HG03280 (cell line): ENCODE results near the gene NISCH.

Source experiments
- ATAC-seq: cut with Tn5 transposase; IDR thresholded peaks from one replicate; pipeline ENCODE4 v1.9.1; 2021; ENCODE audit warnings: mild to moderate bottlenecking, moderate library complexity; ENCODE audit not compliant: unreplicated experiment

The NISCH gene

DNA sequence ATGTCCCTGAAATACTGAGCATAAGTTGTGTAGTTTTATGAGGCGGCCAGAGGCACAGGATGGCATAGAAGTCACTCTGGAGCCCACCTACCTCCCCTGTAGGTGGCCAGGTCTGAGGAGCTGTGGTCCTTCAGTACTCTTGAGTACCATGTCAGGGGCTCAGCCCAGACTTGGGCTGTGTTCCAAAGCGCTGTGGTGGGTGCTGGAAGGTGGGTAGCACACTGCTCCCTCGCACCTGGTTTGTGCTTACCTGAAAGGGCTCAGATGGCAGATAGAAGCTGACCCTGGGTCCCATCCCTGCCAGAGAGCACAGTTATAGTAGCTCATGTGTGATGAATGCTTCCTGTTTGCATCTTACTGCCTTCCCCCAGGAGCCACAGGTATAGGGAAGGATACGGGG is 15.5 kb downstream of the NISCH start:
- ATAC-seq = no peak

DNA sequence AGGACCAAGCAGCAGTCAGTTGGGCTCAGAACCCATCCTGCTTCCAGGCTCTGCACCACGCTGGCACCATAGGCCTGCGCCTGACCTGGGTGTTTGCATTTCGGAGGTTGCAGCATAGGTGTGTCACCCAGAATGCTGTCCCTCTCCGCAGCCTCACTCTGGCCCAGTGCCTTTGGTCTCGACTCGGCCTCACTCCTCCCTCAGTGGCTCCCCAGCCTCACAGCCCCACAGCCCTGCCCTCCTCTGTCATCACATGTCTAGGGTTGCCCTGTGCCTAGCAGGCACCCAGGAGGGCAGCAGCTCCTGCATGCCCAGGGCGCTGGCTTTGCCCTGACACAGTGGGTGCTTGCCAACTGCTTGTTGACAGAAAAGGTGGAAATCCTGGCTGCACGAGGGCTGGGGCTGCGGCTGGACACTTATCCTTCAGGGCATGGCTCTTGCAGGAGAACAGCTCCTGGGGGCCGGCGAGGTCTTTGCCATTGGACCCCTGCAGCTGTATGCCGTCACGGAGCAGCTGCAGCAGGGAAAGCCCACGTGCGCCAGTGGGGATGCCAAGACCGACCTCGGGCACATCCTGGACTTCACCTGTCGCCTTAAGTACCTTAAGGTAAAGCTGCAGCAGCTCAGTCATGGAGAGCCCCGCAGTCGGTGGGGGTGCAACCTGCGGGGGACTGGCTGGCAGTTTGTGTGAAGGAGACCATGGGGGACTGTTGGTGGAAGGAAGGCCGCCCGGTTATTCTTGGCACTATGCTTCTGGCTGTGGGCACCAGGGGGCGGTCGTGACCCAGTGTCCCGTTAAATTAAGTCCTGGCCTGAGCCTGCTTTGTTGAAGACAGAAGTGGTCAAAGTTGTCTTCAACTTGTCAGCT is 16.2 kb downstream of the NISCH start:
- no peak for ATAC-seq

DNA sequence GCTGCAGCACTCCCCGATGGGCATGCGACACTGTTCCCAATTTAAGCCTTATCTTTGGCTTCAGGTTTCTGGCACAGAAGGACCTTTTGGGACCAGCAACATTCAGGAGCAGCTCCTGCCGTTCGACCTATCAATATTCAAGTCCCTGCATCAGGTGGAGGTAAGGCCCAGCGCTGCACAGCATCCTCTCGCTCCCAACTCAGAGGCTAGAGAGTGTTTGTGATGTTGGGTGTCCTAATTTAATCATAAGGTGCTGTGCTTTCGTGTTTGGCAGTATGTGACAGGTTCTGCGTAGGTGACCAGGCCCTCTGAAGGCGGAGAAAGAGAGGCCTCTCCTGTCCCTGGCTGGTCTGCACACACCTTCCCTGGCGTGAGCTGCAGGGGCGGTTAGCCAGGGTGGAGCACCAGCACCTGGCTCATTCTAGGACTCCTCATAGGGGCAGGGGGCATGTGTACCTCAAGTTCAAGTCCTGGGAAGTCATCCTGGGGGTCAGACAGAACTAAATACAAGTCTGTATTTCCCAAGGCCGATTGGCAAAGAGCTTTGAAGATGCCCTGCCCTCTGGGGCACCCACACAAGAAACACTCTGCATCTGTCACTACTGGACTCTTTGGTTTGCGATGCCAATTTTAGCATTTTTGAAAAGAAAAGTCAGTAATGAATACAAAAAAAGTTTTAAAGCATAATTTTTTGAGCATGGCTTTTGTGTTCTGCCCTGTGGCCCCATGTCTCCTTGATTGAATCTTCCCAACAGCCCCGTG is 17.0 kb downstream of the NISCH start:
- no peak for ATAC-seq

DNA sequence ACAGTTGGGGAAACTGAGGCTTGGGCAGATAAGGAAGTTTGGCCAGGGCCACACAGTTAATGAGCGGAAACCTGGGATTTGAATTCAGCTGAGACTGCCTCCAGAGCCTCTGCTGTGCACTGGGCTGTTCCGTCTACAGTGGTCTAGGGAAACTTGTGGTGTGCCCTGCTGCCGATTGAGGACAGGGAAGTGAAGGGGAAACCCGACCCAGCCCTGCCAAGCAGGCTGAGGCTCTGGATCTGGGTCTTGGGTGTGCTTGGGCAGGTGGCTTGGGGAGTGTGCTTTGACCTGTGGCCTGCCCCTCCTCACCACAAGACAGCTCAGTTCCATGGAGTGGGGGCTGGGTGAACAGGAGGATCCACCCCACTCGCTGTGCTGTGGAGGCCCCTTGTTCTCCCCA is 17.6 kb downstream of the NISCH start:
- ATAC-seq = no peak

DNA sequence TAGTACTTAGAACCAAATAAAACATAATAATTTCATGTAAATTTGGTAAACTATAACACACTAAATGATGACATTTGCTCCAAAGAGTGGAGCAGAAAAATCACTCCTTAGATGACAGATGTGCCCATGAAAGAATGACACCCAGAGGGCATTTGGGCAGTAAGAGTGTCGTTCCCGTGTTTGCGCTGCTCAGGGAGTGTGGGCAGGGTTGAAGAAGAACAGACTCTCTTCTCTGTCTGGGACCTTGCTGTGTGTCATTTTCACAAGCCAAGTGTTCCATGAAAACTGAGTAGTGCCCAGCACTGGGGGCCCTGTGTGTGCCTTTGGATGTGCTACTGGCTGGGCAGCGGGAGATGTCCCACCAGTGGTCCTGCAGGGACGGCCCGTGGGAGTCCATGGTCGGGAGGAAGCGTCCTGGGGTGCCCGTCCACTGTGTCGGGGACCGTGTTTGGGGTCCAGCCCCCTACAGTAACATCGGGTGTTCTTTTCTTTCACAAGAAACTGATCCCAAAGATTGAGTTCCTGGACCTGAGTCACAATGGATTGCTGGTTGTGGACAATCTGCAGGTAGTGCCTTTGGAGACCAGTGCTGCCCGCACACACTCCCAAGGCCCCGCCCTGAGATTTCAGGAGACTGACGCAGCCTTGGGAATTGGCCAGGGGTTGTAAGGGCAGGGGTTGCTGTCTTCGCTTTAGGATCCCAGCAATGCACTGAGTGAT is 21.8 kb downstream of the NISCH start:
- no peak for ATAC-seq

DNA sequence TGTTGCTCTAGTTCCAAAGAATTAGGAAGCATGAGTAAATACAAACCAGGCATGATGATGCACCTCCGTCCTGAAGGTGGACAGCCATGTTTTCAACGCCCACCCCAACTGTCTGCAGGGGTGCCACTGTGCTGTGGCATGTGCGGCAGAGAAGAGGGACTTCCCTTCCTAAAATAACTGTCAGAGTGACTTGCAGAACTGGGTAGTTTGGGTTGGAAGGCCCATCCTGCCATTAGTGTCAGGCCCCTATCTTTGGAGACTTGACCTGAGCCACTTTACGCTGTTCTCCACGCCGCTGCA is 22.3 kb downstream of the NISCH start:
- ATAC-seq = no peak

DNA sequence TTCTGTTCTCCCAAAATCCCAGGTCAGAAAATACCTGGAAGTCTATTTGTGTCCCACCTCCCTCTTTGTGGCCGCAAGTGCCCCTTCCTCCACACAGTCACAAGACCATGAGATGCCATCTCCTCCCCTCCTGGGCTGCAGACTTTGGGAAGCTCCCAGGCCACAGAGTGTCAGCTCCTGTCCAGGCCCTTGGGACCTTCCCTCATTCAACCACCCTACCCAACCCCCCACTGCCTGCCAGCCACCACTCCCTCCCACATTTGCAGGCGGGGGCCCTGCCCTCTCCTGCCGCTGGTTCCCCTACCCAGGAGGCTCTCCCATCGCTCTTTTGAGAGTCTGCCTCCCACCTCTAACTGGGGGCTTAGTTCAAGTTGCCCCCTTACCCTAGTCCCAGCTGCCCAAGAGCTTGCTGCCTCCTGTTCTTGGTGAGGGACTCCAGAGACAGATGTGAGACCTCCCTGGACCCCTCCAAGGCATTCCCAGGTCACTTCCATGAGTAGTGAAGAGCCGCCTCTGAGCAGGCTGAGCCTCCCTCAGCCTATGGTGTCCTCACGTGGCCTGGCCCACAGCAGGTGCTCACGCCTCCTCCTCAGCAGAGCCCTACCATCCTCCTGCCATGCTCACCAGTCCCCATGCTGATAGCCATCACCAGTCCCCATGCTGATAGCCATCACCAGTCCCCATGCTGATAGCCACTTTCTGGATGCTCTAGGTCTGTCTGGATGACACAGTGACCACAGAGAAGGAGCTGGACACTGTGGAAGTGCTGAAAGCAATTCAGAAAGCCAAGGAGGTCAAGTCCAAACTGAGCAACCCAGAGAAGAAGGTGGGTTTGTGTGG is 23.9 kb downstream of the NISCH start:
- no peak for ATAC-seq

DNA sequence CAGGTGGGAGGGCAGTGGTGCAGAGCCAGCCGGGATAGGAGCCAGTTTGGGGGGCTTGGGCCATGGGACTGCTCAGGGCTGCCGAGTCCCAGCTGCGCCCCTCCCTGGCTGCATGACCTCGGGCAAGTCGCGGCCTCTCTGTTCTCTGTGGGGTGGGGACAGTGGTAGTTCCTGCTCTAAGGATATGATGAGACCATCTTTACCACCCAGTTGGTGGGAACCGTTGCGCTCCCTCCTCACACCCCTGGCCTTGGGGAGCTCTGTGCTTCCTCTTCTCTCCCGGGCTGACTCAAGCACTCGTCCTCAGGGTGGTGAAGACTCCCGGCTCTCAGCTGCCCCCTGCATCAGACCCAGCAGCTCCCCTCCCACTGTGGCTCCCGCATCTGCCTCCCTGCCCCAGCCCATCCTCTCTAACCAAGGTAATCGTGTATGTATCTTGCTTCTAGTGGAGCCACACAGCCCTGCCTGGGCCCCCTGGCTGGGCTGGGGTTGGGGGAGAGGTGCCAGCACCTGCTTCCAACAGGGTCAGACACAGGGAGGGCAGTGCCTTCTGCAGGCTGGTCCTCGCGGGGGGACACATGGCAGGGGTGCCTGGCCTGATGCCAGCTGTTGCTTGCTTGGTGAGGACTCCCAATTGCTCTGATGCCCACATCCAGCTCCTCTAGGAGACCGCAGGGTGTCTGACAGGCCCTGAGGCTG is 24.6 kb downstream of the NISCH start:
- ATAC-seq = no peak

DNA sequence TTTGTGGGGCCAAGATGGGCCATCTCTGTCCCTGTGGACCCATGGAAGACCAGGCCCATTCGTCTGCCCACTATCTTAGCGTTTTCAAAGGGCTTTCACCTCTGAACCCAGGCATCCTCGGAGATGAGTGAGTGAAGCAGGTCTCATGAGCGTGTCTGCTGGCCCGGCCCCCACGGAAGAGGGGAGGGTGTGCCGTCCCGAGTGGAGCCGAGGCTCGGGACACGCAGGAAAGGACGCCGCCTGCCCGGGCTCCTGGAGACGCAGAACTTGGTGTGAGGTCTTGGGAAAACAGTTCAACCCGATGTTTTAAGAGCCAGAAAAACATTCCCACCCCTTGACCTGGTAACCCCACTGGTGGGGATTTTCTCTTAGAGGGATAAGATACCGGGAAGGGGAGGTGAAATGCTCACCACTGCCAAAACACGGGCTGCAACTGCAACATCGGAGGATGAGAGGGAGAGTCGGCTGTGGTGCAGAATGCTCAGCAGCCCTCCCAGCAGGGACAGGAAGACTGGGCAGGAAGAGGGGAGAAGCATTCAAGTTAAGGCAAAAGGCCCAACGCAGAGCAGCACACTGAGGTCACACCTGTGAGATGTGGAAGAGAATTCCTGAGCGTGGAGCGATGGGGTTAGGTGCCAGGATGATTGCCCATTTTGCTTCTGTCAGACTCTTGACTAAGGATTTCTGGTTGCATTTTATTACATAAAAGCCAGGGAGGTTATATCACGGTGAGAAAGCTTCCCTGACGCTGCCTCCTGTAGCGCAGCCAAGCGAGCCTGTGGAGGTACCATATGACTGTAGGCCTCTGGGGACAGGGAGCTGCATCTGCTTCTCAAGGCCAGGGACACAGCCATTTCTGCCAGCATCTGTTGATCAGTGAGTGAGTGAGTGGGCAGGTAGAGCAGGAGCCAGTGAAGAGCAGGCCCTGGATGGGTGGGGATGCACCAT is 25.6 kb downstream of the NISCH start:
- no peak for ATAC-seq

DNA sequence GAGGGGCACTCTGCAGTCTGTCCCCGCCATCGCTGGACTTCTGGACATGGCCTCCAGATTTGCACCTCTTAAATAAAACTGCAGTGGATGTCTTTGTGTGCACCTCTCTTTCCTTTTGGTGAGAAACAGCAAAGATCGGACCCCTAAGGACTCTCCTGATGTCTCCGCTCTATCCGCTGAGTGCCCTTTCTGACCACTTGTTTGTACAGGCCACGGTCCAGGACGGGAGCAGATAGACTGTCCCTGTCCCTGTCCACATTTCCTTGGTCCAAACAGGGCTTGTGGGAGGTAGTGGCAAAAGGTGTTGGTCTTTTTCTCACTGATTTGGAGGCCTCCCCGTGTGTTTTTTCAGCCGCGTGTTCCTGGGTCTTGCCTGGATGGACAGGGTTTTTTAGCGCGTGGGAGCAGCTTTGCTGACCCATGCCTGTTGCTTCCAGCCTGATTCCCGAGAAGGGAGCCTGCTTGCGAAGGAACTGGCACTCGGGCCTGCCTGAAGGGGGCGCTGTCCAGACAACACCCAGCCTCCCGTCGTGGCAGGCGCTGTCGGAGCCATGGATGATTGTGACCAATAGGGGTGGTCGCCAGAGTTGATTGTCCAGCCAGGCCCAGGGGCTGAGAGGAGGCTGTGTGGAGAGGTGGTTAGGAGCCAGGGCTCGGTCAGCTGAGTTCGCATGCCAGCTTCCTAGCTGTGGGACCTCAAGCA is 26.6 kb downstream of the NISCH start:
- ATAC-seq = no peak

DNA sequence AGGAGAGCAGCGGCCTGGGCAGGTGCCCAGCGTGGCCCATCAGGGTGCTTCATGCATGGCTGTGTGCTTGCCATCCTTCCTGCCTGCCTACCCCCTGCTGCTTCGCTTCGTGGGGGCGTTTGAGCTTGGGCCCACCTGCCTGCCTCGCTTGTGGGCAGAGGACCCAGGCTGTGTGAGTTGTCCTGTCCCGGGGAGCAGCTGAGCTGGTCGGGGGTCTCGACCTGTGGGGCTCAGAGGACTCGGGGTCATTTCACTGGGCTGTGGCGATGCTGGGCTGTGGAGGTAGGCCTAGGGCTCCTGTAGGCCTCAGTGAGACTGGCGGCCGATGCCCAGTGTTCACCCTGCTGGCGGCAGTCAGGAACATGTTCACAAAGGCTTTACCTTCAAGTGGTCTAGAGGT is 27.7 kb downstream of the NISCH start:
- no peak for ATAC-seq

DNA sequence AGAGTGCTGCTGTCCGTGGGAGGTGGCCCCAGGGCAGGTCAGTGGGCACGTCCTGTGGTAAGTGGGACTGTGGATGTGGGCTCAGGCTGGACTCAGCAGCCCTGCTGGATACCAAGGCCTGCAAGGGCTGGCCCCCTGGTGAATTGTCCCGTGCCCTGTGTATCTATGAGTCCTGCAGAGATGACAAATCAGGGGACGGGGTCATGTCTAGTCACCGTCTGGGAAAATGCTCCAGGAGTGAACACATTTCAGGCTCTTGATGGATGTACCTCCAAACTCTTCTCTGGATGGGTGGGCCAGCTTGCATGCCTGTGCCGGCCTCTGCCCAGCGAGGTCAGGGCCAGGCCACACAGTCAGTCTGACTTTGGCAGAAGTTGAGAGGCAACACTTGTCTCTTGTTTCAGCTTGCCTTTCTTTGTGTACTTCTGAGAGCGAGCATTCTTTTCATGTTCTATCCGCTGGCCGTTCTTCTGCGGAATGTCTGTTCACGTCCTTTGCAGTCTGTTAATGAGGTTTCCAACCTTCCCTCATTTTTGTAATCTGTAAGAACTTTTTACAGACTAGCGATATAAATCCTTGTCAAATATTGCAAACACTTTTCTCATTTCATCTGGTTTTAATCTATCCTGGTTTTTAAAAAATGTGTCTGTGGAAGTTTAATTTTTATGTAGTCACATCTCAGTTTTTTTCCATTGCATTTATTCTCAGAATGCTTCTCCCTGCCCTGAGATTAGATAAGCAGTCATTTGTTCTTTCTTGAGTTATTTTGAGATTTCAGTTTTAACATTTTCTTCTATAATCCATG is 28.4 kb downstream of the NISCH start:
- ATAC-seq = no peak

DNA sequence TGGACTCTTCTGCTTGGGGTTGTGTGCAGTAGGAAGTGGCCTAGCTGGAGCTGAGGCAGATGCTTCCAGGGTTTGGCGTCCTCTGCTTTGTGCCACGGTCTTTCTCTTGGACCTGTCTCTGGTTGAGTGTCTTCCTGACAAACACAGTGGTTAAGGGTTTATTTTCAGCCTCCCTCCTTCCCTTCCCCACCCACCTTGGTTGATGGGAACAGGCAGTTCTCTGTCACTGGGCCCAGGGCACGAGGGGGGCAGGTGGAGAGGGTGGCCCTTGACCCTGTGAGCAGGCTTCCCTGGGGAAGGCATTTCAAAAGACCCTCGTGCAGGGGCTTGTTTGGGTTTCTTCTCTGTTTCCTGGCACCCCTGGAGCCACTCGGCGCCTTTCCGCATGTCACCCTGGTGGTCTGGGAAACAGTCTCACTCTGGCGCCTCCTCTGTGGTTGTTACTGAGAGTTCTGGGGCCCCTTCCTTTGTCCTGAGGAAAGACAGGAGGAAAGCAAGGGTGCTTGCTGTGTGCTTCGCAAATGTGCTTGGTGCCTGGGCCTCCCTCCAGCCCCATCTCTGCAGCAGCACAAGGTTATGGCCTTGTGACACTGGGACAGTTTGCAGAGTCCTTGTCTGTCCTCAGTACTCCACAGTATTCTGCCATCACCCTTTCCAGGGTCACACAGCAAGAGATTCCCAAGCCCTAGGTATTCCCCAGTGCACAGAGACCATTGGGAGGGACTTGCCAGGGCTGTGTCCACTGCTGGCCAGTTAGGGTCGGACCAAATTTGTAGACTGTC is 29.5 kb downstream of the NISCH start:
- no peak for ATAC-seq

DNA sequence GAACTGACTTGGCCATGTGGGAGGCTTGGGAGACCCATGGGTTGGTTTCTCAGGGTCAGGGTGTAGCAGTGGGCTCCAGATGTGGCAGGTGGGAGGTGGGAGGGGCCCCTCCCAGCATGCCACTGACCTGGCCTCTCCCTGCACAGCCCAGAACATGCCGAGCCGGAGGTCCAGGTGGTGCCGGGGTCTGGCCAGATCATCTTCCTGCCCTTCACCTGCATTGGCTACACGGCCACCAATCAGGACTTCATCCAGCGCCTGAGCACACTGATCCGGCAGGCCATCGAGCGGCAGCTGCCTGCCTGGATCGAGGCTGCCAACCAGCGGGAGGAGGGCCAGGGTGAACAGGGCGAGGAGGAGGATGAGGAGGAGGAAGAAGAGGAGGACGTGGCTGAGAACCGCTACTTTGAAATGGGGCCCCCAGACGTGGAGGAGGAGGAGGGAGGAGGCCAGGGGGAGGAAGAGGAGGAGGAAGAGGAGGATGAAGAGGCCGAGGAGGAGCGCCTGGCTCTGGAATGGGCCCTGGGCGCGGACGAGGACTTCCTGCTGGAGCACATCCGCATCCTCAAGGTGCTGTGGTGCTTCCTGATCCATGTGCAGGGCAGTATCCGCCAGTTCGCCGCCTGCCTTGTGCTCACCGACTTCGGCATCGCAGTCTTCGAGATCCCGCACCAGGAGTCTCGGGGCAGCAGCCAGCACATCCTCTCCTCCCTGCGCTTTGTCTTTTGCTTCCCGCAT is 31.8 kb downstream of the NISCH start:
- ATAC-seq = no peak

DNA sequence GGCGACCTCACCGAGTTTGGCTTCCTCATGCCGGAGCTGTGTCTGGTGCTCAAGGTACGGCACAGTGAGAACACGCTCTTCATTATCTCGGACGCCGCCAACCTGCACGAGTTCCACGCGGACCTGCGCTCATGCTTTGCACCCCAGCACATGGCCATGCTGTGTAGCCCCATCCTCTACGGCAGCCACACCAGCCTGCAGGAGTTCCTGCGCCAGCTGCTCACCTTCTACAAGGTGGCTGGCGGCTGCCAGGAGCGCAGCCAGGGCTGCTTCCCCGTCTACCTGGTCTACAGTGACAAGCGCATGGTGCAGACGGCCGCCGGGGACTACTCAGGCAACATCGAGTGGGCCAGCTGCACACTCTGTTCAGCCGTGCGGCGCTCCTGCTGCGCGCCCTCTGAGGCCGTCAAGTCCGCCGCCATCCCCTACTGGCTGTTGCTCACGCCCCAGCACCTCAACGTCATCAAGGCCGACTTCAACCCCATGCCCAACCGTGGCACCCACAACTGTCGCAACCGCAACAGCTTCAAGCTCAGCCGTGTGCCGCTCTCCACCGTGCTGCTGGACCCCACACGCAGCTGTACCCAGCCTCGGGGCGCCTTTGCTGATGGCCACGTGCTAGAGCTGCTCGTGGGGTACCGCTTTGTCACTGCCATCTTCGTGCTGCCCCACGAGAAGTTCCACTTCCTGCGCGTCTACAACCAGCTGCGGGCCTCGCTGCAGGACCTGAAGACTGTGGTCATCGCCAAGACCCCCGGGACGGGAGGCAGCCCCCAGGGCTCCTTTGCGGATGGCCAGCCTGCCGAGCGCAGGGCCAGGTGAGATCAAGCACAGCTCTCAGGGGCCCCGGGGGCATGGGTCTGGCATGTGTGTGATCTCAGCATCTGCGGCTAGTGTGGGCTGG is 32.6 kb downstream of the NISCH start:
- ATAC-seq = no peak
